ENCODE results near the gene RSAD2. TPM values are rescaled to one million over a fixed set of nuclear protein-coding genes. Genes with fewer than 3 reads are reported as not detected.

Gene RSAD2
- polyA plus RNA-seq, 2 of the 4 experiments (the other 2 are of a cell fraction), result 0.03 to 0.06 TPM

GRCh38 chr2:6920743-6921064 is 43.1 kb downstream of the RSAD2 start:
- ChIA-PET CTCF (interaction anchor here (1.2 to 4.0 kb wide), 4 partner anchors 10 to 123 kb away, joined by 3 to 17 read pairs (median 4); no protein-coding TSS in a partner anchor), POLR2A (no interaction called here)
- Histone ChIP-seq H3K27ac (no peak overlapping the region), H3K9me3 (no peaks in the 10 kb centered on the region), H3K4me1 (peaks cover 9% of the 10 kb centered on the region; the same call in 1 of the 3 replicates), H3K4me3 (no peak overlapping the region), H3K4me2 (no peak overlapping the region)
- FAIRE-seq (no peak), ATAC-seq (no peak), DNase-seq (ENCODE audit: low read depth in 1 of 2, low spot score in 1 of 2) (no peak)
- TF ChIP-seq HEYL (CRISPR knock-in tag; IDR thresholded peaks at IDR 0.05) (no peak), BHLHE40 (IDR thresholded peaks at IDR 0.05; ENCODE audit: low read depth, low read length) (no peak), CHD2 (IDR thresholded peaks at IDR 0.05; ENCODE audit: low read length, partially characterized antibody) (no peak), PHF8 (IDR thresholded peaks at IDR 0.05; ENCODE audit: borderline replicate concordance, low read depth) (no peak), EP300 (IDR thresholded peaks at IDR 0.05) (no peak), RNF2 (IDR thresholded peaks at IDR 0.05; ENCODE audit: borderline replicate concordance, low read depth) (no peak), RARB (CRISPR knock-in tag; IDR thresholded peaks at IDR 0.05) (no peak), MAZ (IDR thresholded peaks at IDR 0.05; ENCODE audit: borderline replicate concordance, low read depth, low read length) (no peak), FOSL2 (IDR thresholded peaks at IDR 0.05) (no peak), FOSL2 (CRISPR knock-in tag; IDR thresholded peaks at IDR 0.05) (no peak), CHD4 (IDR thresholded peaks at IDR 0.05; ENCODE audit: borderline replicate concordance) (no peak), CEBPB (IDR thresholded peaks at IDR 0.05) (no peak), KDM5A (IDR thresholded peaks at IDR 0.05) (no peak), EHF (CRISPR knock-in tag; IDR thresholded peaks at IDR 0.05) (no peak), RAD21 (conservative IDR thresholded peaks at IDR 0.05 in 1 of 2, IDR thresholded peaks at IDR 0.05 in 1 of 2) (no peak)
- TF ChIP-seq, protein P1, sequence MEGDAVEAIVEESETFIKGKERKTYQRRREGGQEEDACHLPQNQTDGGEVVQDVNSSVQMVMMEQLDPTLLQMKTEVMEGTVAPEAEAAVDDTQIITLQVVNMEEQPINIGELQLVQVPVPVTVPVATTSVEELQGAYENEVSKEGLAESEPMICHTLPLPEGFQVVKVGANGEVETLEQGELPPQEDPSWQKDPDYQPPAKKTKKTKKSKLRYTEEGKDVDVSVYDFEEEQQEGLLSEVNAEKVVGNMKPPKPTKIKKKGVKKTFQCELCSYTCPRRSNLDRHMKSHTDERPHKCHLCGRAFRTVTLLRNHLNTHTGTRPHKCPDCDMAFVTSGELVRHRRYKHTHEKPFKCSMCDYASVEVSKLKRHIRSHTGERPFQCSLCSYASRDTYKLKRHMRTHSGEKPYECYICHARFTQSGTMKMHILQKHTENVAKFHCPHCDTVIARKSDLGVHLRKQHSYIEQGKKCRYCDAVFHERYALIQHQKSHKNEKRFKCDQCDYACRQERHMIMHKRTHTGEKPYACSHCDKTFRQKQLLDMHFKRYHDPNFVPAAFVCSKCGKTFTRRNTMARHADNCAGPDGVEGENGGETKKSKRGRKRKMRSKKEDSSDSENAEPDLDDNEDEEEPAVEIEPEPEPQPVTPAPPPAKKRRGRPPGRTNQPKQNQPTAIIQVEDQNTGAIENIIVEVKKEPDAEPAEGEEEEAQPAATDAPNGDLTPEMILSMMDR (IDR thresholded peaks at IDR 0.05), result no peak
- WGBS (ENCODE audit: missing lambda C conversion rate), result 67% methylated on average over 4 of the region's 4 CpGs

DNA sequence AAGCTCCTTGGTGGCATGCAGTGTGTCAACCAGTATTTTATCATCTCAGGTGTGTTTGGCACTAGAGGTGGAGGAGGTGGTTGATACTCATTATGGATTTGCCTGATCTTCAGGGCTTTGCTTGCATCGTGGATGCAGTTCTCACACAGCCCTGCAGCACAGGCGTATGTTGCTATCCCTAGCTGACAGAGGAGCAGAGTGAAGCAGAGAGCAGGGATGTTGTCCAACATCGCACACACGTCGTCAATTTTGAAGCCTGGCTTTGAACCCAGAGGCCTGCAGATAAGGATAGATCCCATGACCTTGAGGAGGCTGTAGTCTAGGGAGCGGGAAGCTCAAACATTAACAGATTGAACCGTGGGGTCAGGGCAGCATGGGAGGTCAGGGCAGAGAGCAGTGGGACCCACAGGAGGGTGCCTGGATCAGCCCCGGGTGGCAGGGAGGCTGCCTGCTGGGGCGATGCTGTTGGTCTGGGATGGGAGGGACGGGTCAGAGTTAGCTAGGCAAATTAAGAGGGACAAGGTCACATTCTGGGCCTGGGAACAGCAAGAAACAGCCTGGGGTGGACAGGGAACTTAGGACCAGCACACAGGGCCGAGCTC is 43.8 kb downstream of the RSAD2 start:
- Histone ChIP-seq H3K27ac (no peak overlapping the region), H3K4me2 (no peak overlapping the region), H3K4me3 (no peak overlapping the region), H3K9me3 (no peaks in the 10 kb centered on the region), H3K4me1 (peaks cover 9% of the 10 kb centered on the region; the same call in 1 of the 3 replicates)
- TF ChIP-seq CHD4 (IDR thresholded peaks at IDR 0.05; ENCODE audit: borderline replicate concordance), result no peak
- POLR2A ChIA-PET, result no interaction called here
- no peak for DNase-seq (ENCODE audit: low read depth in 1 of 2, low spot score in 1 of 2)
- CTCF ChIA-PET, result interaction anchor here (0.9 to 4.0 kb wide), 5 partner anchors 8 to 122 kb away, joined by 3 to 17 read pairs (median 4); partner anchors contain the start of gene CMPK2
- no peak for FAIRE-seq
- 70% methylated on average over 11 of the region's 11 CpGs for WGBS (ENCODE audit: missing lambda C conversion rate)
- no peak for ATAC-seq

- 75% methylated on average over 8 of the region's 8 CpGs for WGBS (ENCODE audit: missing lambda C conversion rate)
- no peak for ATAC-seq
- Histone ChIP-seq H3K9me3 (no peaks in the 10 kb centered on the region), H3K4me2 (no peak overlapping the region), H3K4me1 (peaks cover 9% of the 10 kb centered on the region; the same call in 1 of the 3 replicates), H3K4me3 (no peak overlapping the region), H3K27ac (no peak overlapping the region)
- no peak for FAIRE-seq
- DNase-seq (ENCODE audit: low read depth in 1 of 2, low spot score in 1 of 2), result peak in 1 of 2 experiments; percentile 18
- ChIA-PET CTCF (interaction anchor here (0.9 to 4.0 kb wide), 3 partner anchors 9 to 122 kb away, joined by 3 to 17 read pairs (median 4); partner anchors contain the start of gene CMPK2), POLR2A (no interaction called here)
- TF ChIP-seq HOXB13 (CRISPR knock-in tag; IDR thresholded peaks at IDR 0.05; ENCODE audit: low read depth), result no peak
- TF ChIP-seq KDM1A (IDR thresholded peaks at IDR 0.05; ENCODE audit: low read depth), result no peak
- no peak for TF ChIP-seq PHF8 (IDR thresholded peaks at IDR 0.05; ENCODE audit: borderline replicate concordance, low read depth)
- no peak for TF ChIP-seq POLR2AphosphoS2 (conservative IDR thresholded peaks at IDR 0.05; ENCODE audit: low read length)
- no peak for TF ChIP-seq FOXS1 (CRISPR knock-in tag; IDR thresholded peaks at IDR 0.05)
- TF ChIP-seq ZNF302 (CRISPR knock-in tag; IDR thresholded peaks at IDR 0.05), result no peak
- TF ChIP-seq HMGXB4 (CRISPR knock-in tag; IDR thresholded peaks at IDR 0.05; ENCODE audit: borderline replicate concordance), result no peak
- TF ChIP-seq RAD21 (conservative IDR thresholded peaks at IDR 0.05 in 1 of 2, IDR thresholded peaks at IDR 0.05 in 1 of 2), result no peak
- TF ChIP-seq RFX5 (IDR thresholded peaks at IDR 0.05), result no peak
- TF ChIP-seq KDM5A (IDR thresholded peaks at IDR 0.05), result no peak
- TF ChIP-seq, protein P2, sequence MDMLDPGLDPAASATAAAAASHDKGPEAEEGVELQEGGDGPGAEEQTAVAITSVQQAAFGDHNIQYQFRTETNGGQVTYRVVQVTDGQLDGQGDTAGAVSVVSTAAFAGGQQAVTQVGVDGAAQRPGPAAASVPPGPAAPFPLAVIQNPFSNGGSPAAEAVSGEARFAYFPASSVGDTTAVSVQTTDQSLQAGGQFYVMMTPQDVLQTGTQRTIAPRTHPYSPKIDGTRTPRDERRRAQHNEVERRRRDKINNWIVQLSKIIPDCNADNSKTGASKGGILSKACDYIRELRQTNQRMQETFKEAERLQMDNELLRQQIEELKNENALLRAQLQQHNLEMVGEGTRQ (IDR thresholded peaks at IDR 0.05), result no peak
- TF ChIP-seq FOSL2 (IDR thresholded peaks at IDR 0.05), result no peak
- TF ChIP-seq FOSL2 (CRISPR knock-in tag; IDR thresholded peaks at IDR 0.05), result no peak
- TF ChIP-seq NPAS2 (CRISPR knock-in tag; IDR thresholded peaks at IDR 0.05; ENCODE audit: borderline replicate concordance), result no peak
- no peak for TF ChIP-seq SMC3 (IDR thresholded peaks at IDR 0.05)
- TF ChIP-seq HOXB5 (CRISPR knock-in tag; IDR thresholded peaks at IDR 0.05), result no peak
- TF ChIP-seq, protein P3, sequence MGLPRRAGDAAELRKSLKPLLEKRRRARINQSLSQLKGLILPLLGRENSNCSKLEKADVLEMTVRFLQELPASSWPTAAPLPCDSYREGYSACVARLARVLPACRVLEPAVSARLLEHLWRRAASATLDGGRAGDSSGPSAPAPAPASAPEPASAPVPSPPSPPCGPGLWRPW (IDR thresholded peaks at IDR 0.05), result no peak
- no peak for TF ChIP-seq CHD2 (IDR thresholded peaks at IDR 0.05; ENCODE audit: low read length, partially characterized antibody)
Measured at GRCh38 chr2:6922201-6922656, 44.7 kb downstream of the RSAD2 start.
